CD4-positive, alpha-beta T cell (primary cell): ENCODE data around the gene SASS6. TPM values are rescaled to one million over a fixed set of nuclear protein-coding genes. Genes with fewer than 3 reads are reported as not detected.

Experiments
- ATAC-seq: fragments of 200-7000 bp; cut with Tn5 transposase; one replicate; pipeline ENCODE4 v1.10.0; 2022; ENCODE audit warnings: mild to moderate bottlenecking; ENCODE audit not compliant: poor library complexity
- CTCF ChIA-PET: fragments of 350-600 bp; sonication (Branson Sonifier 250); formaldehyde crosslinking; loops from one replicate; lab custom pipeline; 2021; ENCODE audit warnings: antibody characterized with exemption, inconsistent platforms; lab: Charles Lee
- POLR2A ChIA-PET: fragments of 350-600 bp; sonication (Branson Sonifier 250); formaldehyde crosslinking; loops from one replicate; lab custom pipeline; 2021; ENCODE audit warnings: antibody characterized with exemption, inconsistent platforms; lab: Charles Lee
- DNase-seq, 14 experiments: peaks; one replicate each; pipeline ENCODE4 v3.0.0-alpha.2; 2013 to 2020; ENCODE audit warnings: mixed read lengths in 2 of 14
- H3K27ac ChIP-seq, 2 donors: one replicate each; pipeline versions ENCODE4 v1.5.1 to v1.7.0; 2013; ENCODE audit warnings: low read length in 2 of 2, low read depth in 1 of 2, mild to moderate bottlenecking in 1 of 2
- H3K27me3 ChIP-seq, 2 experiments: 1 replicate in 1 of 2; 2 replicates in 1 of 2; pipeline versions ENCODE4 v1.6.1 to v1.7.0; 2013; ENCODE audit warnings: low read length in 2 of 2, control low read depth in 1 of 2, mild to moderate bottlenecking in 1 of 2, moderate library complexity in 1 of 2; ENCODE audit not compliant: insufficient read depth in 2 of 2, control insufficient read depth in 1 of 2
- H3K36me3 ChIP-seq: one replicate; pipeline ENCODE4 v1.6.1; 2013; ENCODE audit warnings: low read length, control low read depth; ENCODE audit not compliant: insufficient read depth
- H3K4me1 ChIP-seq: one replicate; pipeline ENCODE4 v1.6.1; 2013; ENCODE audit warnings: low read length, control low read depth; ENCODE audit not compliant: insufficient read depth
- H3K4me3 ChIP-seq: one replicate; pipeline ENCODE4 v1.5.1; 2013; ENCODE audit warnings: mild to moderate bottlenecking, low read length, moderate library complexity
- H3K9me3 ChIP-seq, 2 experiments: 1 replicate in 1 of 2; 2 replicates in 1 of 2; pipeline versions ENCODE4 v1.6.1 to v1.7.0; 2013; ENCODE audit warnings: low read length in 2 of 2, mild to moderate bottlenecking in 2 of 2, control low read depth in 1 of 2, moderate library complexity in 1 of 2; ENCODE audit not compliant: control insufficient read depth in 1 of 2, insufficient read depth in 1 of 2
- H3K27ac Mint-ChIP-seq: one replicate; pipeline ENCODE4 v1.8.0; 2020; ENCODE audit warnings: mixed read lengths
- H3K27me3 Mint-ChIP-seq: one replicate; pipeline ENCODE4 v1.8.0; 2021; ENCODE audit warnings: mixed read lengths
- H3K36me3 Mint-ChIP-seq: one replicate; pipeline ENCODE4 v1.8.0; 2021; ENCODE audit warnings: low read depth, mixed read lengths
- H3K4me1 Mint-ChIP-seq: one replicate; pipeline ENCODE4 v1.8.0; 2021; ENCODE audit warnings: low read depth, mixed read lengths
- H3K4me3 Mint-ChIP-seq: one replicate; pipeline ENCODE4 v1.8.0; 2020; ENCODE audit warnings: mild to moderate bottlenecking, mixed read lengths
- H3K9me3 Mint-ChIP-seq: one replicate; pipeline ENCODE4 v1.8.0; 2020; ENCODE audit warnings: mixed read lengths
- intact Hi-C, 2 experiments: fragments of 100-400 bp; cut with DNase I in 1 of 2; cut with micrococcal nuclease in 1 of 2; formaldehyde crosslinking; loops; one replicate each; pipeline versions ENCODE4 v1.15.1 to v1.9.0; 2023 to 2025; cut with DNase I, micrococcal nuclease
- polyA plus RNA-seq, 2 donors: library from polyadenylated mRNA; unstranded; fragments of 120-200 nt; gene quantifications; one replicate each; pipeline ENCODE4 v1.2.1, GENCODE V29; 2013
- total RNA-seq, 174 experiments: library from RNA in 2 of 174; stranded (reverse) in 2 of 174; gene quantifications; one replicate each; pipeline ENCODE4 v1.2.3 and lab custom pipeline; 2021 to 2026
- TF ChIP-seq, protein P1 (sequence below): fragments of 200-600 bp; IDR thresholded peaks from one replicate; pipeline ENCODE4 v1.8.0; 2022; ENCODE audit warnings: antibody characterized with exemption, mild to moderate bottlenecking

SASS6 gene, protein sequence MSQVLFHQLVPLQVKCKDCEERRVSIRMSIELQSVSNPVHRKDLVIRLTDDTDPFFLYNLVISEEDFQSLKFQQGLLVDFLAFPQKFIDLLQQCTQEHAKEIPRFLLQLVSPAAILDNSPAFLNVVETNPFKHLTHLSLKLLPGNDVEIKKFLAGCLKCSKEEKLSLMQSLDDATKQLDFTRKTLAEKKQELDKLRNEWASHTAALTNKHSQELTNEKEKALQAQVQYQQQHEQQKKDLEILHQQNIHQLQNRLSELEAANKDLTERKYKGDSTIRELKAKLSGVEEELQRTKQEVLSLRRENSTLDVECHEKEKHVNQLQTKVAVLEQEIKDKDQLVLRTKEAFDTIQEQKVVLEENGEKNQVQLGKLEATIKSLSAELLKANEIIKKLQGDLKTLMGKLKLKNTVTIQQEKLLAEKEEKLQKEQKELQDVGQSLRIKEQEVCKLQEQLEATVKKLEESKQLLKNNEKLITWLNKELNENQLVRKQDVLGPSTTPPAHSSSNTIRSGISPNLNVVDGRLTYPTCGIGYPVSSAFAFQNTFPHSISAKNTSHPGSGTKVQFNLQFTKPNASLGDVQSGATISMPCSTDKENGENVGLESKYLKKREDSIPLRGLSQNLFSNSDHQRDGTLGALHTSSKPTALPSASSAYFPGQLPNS
- total RNA-seq (1 to 10 TPM; 1.7 to 1.8 TPM), total RNA-seq (lab: John Stamatoyannopoulos, UW) (3.2 to 43.4 (median 12.3) reads per million in 172 experiments)
- polyA plus RNA-seq (2013, experiment 1 of 2): 3.5 TPM
- polyA plus RNA-seq (2013, experiment 2 of 2): 3.1 TPM

DNA sequence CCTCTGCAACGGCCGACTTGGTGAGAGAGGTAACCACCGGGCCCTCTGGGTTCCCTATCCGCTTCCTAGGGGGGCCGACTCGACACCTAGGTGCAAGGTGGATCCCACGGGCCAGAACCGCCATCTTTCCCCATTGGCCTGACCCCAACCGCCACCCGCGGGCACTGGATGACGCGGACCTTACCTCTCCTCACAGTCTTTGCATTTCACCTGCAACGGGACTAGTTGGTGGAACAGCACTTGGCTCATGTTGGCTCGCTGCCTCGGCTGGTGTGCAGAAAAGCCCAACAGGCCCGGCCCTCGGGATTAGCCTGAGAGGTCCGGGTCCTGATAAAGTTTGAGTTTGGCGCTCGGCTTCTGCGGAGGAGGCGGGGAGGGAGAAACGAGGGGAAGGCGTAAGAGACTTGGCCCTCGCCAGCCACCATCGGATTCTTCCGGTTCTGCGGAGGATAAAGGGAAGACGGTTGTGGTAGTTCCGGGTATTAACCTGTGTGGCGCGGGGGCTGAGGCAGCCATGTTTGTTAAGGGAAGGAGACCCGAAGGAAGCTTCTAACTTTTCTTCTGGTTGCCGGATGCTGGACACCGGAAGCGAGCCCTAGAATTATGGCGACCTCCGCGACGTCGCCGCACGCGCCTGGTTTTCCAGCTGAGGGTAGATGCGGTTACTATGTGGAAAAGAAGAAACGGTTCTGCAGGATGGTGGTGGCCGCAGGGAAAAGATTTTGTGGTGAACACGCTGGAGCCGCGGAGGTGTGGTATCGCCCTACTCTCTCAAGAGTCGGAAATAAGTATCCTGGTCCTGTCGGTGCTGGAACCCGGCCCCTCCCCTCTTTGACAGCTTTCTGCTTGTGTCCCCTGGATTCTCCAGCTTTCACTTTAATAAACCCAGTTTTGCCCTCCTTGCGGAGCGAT, at the start of gene SASS6, which contains the start of gene TRMT13:
TSS of gene SASS6 (minus strand) at position 365 of the 912 bp plus-strand sequence. CDS start at position 249, 116 bp downstream.
TSS of gene TRMT13 (plus strand) at position 598 of the 912 bp plus-strand sequence. CDS start at position 604, 6 bp downstream.
- Mint-ChIP-seq H3K27ac (peak within 1 kb of the TSS; percentile 92), H3K4me1 (peaks cover 43% of the 10 kb centered on the region), H3K27me3 (no peaks in the 10 kb centered on the region), H3K4me3 (peak within 1 kb of the TSS; percentile 89), H3K36me3 (peaks cover 31% of the 10 kb centered on the region), H3K9me3 (no peaks in the 10 kb centered on the region)
- ATAC-seq: peak; percentile 97
- CTCF ChIA-PET: no interaction called here
- peaks cover 12% of the 10 kb centered on the region for H3K4me1 ChIP-seq
- H3K4me3 ChIP-seq: peak within 1 kb of the TSS; percentile 77
- no peaks in the 10 kb centered on the region for H3K9me3 ChIP-seq
- H3K27me3 ChIP-seq: no peaks in the 10 kb centered on the region
- intact Hi-C loops: loop anchor here (1.0 to 10.0 kb wide), 14 partner anchors 92 to 1262 kb away; partner anchors contain the start of genes DBT (in 2 of the 2), CDC14A (in 1 of the 2), EXTL2 (in 1 of the 2) and RTCA (in 1 of the 2)
- POLR2A ChIA-PET: interaction anchor here (0.5 to 1.5 kb wide), 18 partner anchors 10 to 1103 kb away, joined by 3 to 24 read pairs (median 3); partner anchors contain the start of genes CDC14A, DBT, EXTL2 and RTCA
- TF ChIP-seq, protein P1, sequence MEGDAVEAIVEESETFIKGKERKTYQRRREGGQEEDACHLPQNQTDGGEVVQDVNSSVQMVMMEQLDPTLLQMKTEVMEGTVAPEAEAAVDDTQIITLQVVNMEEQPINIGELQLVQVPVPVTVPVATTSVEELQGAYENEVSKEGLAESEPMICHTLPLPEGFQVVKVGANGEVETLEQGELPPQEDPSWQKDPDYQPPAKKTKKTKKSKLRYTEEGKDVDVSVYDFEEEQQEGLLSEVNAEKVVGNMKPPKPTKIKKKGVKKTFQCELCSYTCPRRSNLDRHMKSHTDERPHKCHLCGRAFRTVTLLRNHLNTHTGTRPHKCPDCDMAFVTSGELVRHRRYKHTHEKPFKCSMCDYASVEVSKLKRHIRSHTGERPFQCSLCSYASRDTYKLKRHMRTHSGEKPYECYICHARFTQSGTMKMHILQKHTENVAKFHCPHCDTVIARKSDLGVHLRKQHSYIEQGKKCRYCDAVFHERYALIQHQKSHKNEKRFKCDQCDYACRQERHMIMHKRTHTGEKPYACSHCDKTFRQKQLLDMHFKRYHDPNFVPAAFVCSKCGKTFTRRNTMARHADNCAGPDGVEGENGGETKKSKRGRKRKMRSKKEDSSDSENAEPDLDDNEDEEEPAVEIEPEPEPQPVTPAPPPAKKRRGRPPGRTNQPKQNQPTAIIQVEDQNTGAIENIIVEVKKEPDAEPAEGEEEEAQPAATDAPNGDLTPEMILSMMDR: no peak
- DNase-seq: peak; percentile 83 to 97 (median 90)
- H3K36me3 ChIP-seq: peaks cover 12% of the 10 kb centered on the region
- H3K27ac ChIP-seq: peak within 1 kb of the TSS; percentile 42 to 43

DNA sequence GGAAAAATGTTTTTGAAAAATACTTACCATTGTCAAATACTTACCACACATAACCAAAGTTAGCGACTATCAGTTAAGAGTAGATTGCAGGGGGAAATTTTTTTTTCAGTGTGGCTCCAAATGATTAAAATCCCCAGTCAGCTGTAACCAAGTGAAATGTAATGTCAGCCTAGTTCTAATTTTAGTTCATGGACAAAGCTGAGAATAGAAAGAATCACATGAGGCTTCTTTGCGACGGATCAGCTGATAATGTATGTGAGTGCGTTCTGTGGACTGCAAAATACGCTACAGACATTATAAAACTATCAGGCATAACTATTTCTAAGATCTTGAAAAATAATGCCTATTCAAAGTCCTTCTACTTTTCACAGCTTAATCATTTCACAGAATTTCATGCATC, 45.4 kb upstream of the SASS6 start, which contains the start of gene LRRC39:
TSS of gene LRRC39 (minus strand) at position 166 of the 400 bp plus-strand sequence. CDS start 9,740 bp downstream, outside the sequence.
- H3K9me3 Mint-ChIP-seq: no peaks in the 10 kb centered on the region
- TF ChIP-seq, protein P1: no peak
- Histone ChIP-seq H3K27ac (no peak within 1 kb of the TSS), H3K4me1 (no peaks in the 10 kb centered on the region), H3K27me3 (no peaks in the 10 kb centered on the region), H3K4me3 (no peak within 1 kb of the TSS), H3K9me3 (peaks cover 0 to 4% of the 10 kb centered on the region in 2 experiments), H3K36me3 (no peaks in the 10 kb centered on the region)
- intact Hi-C loops: no loop called here
- no peak within 1 kb of the TSS for H3K27ac Mint-ChIP-seq
- ChIA-PET POLR2A (no interaction called here), CTCF (no interaction called here)
- no peaks in the 10 kb centered on the region for H3K27me3 Mint-ChIP-seq
- no peak for ATAC-seq
- H3K36me3 Mint-ChIP-seq: no peaks in the 10 kb centered on the region
- no peaks in the 10 kb centered on the region for H3K4me1 Mint-ChIP-seq
- no peak for DNase-seq
- no peak within 1 kb of the TSS for H3K4me3 Mint-ChIP-seq
